Liver (tissue), 9 donors: Measurements from ENCODE around the gene CHAMP1. TPM values are rescaled to one million over a fixed set of nuclear protein-coding genes. Genes with fewer than 3 reads are reported as not detected.
"Not testable (repeated sequence)": the region's sequence is repeated elsewhere in the genome, so short reads cannot be mapped to it uniquely, and the experiment has no call there.

Source experiments
- DNase-seq: peaks from one replicate; pipeline ENCODE4 v3.0.0-alpha.2; 2017; ENCODE audit warnings: low spot score
- H3K27ac ChIP-seq, 2 donors: one replicate each; pipeline ENCODE4 v1.7.0; 2013; ENCODE audit warnings: inconsistent platforms in 2 of 2, low read length in 2 of 2, control low read depth in 1 of 2, low read depth in 1 of 2, mild to moderate bottlenecking in 1 of 2
- H3K27me3 ChIP-seq, 4 donors: one replicate each; pipeline versions ENCODE4 v1.6.1 to v1.7.0; 2013; ENCODE audit warnings: low read length in 3 of 4, inconsistent platforms in 1 of 4, mild to moderate bottlenecking in 1 of 4, moderate library complexity in 1 of 4; ENCODE audit not compliant: control insufficient read depth in 4 of 4, insufficient read depth in 4 of 4
- H3K36me3 ChIP-seq, 4 donors: one replicate each; pipeline versions ENCODE4 v1.6.1 to v1.7.0; 2013; ENCODE audit warnings: low read length in 3 of 4, mild to moderate bottlenecking in 3 of 4, low read depth in 1 of 4, moderate library complexity in 1 of 4; ENCODE audit not compliant: control insufficient read depth in 4 of 4, insufficient read depth in 3 of 4
- H3K4me1 ChIP-seq, 4 donors: one replicate each; pipeline versions ENCODE4 v1.6.1 to v1.7.0; 2013; ENCODE audit warnings: low read length in 3 of 4, mild to moderate bottlenecking in 3 of 4, moderate library complexity in 1 of 4; ENCODE audit not compliant: control insufficient read depth in 4 of 4, insufficient read depth in 4 of 4
- H3K4me3 ChIP-seq, 3 donors: one replicate each; pipeline versions ENCODE4 v1.6.1 to v1.7.0; 2013; ENCODE audit warnings: low read length in 3 of 3, control low read depth in 1 of 3, low read depth in 1 of 3, mild to moderate bottlenecking in 1 of 3
- H3K9ac ChIP-seq, 2 donors: one replicate each; pipeline ENCODE4 v1.7.0; 2013; ENCODE audit warnings: low read length in 2 of 2, mild to moderate bottlenecking in 2 of 2, moderate library complexity in 2 of 2, control low read depth in 1 of 2, low read depth in 1 of 2
- H3K9me3 ChIP-seq, 4 donors: one replicate each; pipeline versions ENCODE4 v1.6.1 to v1.7.0; 2013; ENCODE audit warnings: low read length in 3 of 4; ENCODE audit not compliant: control insufficient read depth in 4 of 4
- EGR1 ChIP-seq, 2 donors: IDR thresholded peaks; 2 replicates each; pipeline ENCODE4 v1.6.1; 2016 to 2018; ENCODE audit warnings: antibody characterized with exemption in 2 of 2, low read depth in 2 of 2
- FOXA1 ChIP-seq: IDR thresholded peaks from 2 replicates; pipeline ENCODE4 v1.6.1; 2016; ENCODE audit warnings: antibody characterized with exemption
- FOXA2 ChIP-seq: IDR thresholded peaks from 2 replicates; pipeline ENCODE4 v1.6.1; 2016; ENCODE audit warnings: antibody characterized with exemption
- GABPA ChIP-seq, 2 donors: IDR thresholded peaks in 1 of 2; conservative IDR thresholded peaks in 1 of 2; 2 replicates each; pipeline ENCODE4 v1.6.1; 2016; ENCODE audit warnings: antibody characterized with exemption in 2 of 2, mild to moderate bottlenecking in 1 of 2, moderate library complexity in 1 of 2
- HNF4A ChIP-seq, 2 donors: conservative IDR thresholded peaks; 2 replicates each; pipeline ENCODE4 v1.6.1; 2016; ENCODE audit warnings: antibody characterized with exemption in 2 of 2, mild to moderate bottlenecking in 2 of 2
- HNF4G ChIP-seq: IDR thresholded peaks from 2 replicates; pipeline ENCODE4 v1.6.1; 2016; ENCODE audit warnings: antibody characterized with exemption
- JUND ChIP-seq, 2 donors: IDR thresholded peaks; 2 replicates each; pipeline ENCODE4 v1.6.1; 2016; ENCODE audit warnings: antibody characterized with exemption in 2 of 2
- NR2F2 ChIP-seq: IDR thresholded peaks from 2 replicates; pipeline ENCODE4 v1.6.1; 2016; ENCODE audit warnings: antibody characterized with exemption
- RAD21 ChIP-seq, 2 donors: IDR thresholded peaks; 2 replicates each; pipeline ENCODE4 v1.6.1; 2016; ENCODE audit warnings: antibody characterized with exemption in 2 of 2, mild to moderate bottlenecking in 2 of 2
- RXRA ChIP-seq, 2 donors: IDR thresholded peaks; 2 replicates each; pipeline ENCODE4 v1.6.1; 2017 to 2018; ENCODE audit warnings: antibody characterized with exemption in 2 of 2, mild to moderate bottlenecking in 1 of 2
- SP1 ChIP-seq: IDR thresholded peaks from 2 replicates; pipeline ENCODE4 v1.6.1; 2018; ENCODE audit warnings: antibody characterized with exemption, mild to moderate bottlenecking
- TAF1 ChIP-seq: conservative IDR thresholded peaks from 2 replicates; pipeline ENCODE4 v1.6.1; 2016; ENCODE audit warnings: antibody characterized with exemption, mild to moderate bottlenecking
- YY1 ChIP-seq: IDR thresholded peaks from 2 replicates; pipeline ENCODE4 v1.6.1; 2016; ENCODE audit warnings: antibody characterized with exemption, mild to moderate bottlenecking
- WGBS: extraction: QIAGEN DNeasy Blood & Tissue Kit; methylation state at CpG from one replicate; pipeline ENCODE4 v1.1.7; 2013; 5-methylcytosine and 5-hydroxymethylcytosine counted together
- polyA plus RNA-seq, 2 donors: library from polyadenylated mRNA; stranded (reverse) in 1 of 2; unstranded in 1 of 2; fragments of 200-250 nt in 1 of 2; fragments of >200 nt in 1 of 2; fragmentation: Nextera tagmentation in 1 of 2; extraction: Ambion mirVana in 1 of 2; gene quantifications; one replicate each; pipeline versions ENCODE4 v1.2.1 to v1.2.3, GENCODE V29; 2013 to 2015
- total RNA-seq, 2 donors: library from RNA; depleted of rRNA; stranded (reverse); fragments of >200 nt; gene quantifications; one replicate each; pipeline ENCODE4 v1.2.3, GENCODE V29; 2014
- TF ChIP-seq, protein P1 (sequence below): fragments of 150-350 bp; IDR thresholded peaks from 2 replicates; pipeline ENCODE4 v1.5.1; 2017; ENCODE audit warnings: improper control_type of control experiment, low read depth, low read length; ENCODE audit not compliant: missing input control
- TF ChIP-seq, protein P2 (sequence below): IDR thresholded peaks from 2 replicates; pipeline ENCODE4 v1.6.1; 2016; ENCODE audit warnings: antibody characterized with exemption, mild to moderate bottlenecking
- donor health status: healthy.
- donor health status: healthy.
- donor health status: healthy.
- donor health status: healthy.
- donor health status: healthy.

CHAMP1 gene
- total and polyA plus RNA-seq, 4 donors: 6.2 to 15.1 (median 7.8) TPM

DNA sequence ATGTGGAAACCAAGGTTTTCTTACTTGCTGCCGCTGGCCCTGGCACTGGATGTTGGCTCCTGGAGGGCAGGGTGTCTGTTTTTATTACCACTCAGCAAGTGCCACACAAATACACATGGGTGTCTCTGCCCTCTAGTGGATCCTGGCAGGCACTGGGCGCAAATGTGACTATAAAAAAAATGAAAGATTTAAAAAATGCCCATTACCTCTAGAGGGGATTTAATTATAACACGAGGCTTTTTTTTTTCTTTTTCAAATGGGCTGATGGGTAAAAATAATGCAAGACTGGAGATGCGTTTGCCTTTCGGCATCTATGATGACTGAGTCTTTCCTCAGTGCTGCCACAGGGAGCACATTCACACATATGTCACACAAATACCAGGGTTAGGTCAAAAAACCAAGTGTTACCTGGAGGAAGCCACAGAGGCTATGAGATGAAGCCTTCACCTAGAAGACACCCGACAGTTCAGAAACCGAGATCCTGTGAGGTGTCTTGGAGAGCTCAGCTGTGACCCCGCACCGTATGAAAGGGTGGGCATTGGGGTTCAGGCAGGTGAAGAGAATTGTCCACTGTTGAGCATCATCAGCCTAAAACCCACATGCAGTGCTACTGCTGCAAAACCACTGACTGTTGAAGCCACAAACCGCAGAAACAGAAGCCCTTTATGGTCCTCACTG is 25.7 kb downstream of the CHAMP1 start:
- Histone ChIP-seq H3K27me3 (no peaks in the 10 kb centered on the region), H3K4me1 (no peaks in the 10 kb centered on the region), H3K4me3 (no peak overlapping the region), H3K36me3 (no peaks in the 10 kb centered on the region), H3K27ac (no peak overlapping the region), H3K9me3 (no peaks in the 10 kb centered on the region), H3K9ac (no peak overlapping the region)
- no peak for TF ChIP-seq RXRA (IDR thresholded peaks at IDR 0.05)
- TF ChIP-seq SP1: no peak
- TF ChIP-seq HNF4A (conservative IDR thresholded peaks at IDR 0.05): peak in 1 of 2 donors; percentile 4
- TF ChIP-seq, protein P1, sequence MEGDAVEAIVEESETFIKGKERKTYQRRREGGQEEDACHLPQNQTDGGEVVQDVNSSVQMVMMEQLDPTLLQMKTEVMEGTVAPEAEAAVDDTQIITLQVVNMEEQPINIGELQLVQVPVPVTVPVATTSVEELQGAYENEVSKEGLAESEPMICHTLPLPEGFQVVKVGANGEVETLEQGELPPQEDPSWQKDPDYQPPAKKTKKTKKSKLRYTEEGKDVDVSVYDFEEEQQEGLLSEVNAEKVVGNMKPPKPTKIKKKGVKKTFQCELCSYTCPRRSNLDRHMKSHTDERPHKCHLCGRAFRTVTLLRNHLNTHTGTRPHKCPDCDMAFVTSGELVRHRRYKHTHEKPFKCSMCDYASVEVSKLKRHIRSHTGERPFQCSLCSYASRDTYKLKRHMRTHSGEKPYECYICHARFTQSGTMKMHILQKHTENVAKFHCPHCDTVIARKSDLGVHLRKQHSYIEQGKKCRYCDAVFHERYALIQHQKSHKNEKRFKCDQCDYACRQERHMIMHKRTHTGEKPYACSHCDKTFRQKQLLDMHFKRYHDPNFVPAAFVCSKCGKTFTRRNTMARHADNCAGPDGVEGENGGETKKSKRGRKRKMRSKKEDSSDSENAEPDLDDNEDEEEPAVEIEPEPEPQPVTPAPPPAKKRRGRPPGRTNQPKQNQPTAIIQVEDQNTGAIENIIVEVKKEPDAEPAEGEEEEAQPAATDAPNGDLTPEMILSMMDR: peak; percentile 77
- TF ChIP-seq YY1: peak; percentile 43
- peak; percentile 84 to 86 for TF ChIP-seq RAD21 (IDR thresholded peaks at IDR 0.05)
- no peak for TF ChIP-seq GABPA (IDR thresholded peaks at IDR 0.05 in 1 of 2, conservative IDR thresholded peaks at IDR 0.05 in 1 of 2)
- TF ChIP-seq NR2F2: no peak
- TF ChIP-seq FOXA2: no peak
- no peak for TF ChIP-seq JUND (IDR thresholded peaks at IDR 0.05)
- no peak for TF ChIP-seq TAF1
- no peak for TF ChIP-seq EGR1 (IDR thresholded peaks at IDR 0.05; ENCODE audit: low read depth in 2 of 2)
- no peak for TF ChIP-seq FOXA1
- TF ChIP-seq, protein P2, sequence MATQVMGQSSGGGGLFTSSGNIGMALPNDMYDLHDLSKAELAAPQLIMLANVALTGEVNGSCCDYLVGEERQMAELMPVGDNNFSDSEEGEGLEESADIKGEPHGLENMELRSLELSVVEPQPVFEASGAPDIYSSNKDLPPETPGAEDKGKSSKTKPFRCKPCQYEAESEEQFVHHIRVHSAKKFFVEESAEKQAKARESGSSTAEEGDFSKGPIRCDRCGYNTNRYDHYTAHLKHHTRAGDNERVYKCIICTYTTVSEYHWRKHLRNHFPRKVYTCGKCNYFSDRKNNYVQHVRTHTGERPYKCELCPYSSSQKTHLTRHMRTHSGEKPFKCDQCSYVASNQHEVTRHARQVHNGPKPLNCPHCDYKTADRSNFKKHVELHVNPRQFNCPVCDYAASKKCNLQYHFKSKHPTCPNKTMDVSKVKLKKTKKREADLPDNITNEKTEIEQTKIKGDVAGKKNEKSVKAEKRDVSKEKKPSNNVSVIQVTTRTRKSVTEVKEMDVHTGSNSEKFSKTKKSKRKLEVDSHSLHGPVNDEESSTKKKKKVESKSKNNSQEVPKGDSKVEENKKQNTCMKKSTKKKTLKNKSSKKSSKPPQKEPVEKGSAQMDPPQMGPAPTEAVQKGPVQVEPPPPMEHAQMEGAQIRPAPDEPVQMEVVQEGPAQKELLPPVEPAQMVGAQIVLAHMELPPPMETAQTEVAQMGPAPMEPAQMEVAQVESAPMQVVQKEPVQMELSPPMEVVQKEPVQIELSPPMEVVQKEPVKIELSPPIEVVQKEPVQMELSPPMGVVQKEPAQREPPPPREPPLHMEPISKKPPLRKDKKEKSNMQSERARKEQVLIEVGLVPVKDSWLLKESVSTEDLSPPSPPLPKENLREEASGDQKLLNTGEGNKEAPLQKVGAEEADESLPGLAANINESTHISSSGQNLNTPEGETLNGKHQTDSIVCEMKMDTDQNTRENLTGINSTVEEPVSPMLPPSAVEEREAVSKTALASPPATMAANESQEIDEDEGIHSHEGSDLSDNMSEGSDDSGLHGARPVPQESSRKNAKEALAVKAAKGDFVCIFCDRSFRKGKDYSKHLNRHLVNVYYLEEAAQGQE: no peak
- DNase-seq: no peak
- WGBS: 43% methylated on average over 10 of the region's 10 CpGs

DNA sequence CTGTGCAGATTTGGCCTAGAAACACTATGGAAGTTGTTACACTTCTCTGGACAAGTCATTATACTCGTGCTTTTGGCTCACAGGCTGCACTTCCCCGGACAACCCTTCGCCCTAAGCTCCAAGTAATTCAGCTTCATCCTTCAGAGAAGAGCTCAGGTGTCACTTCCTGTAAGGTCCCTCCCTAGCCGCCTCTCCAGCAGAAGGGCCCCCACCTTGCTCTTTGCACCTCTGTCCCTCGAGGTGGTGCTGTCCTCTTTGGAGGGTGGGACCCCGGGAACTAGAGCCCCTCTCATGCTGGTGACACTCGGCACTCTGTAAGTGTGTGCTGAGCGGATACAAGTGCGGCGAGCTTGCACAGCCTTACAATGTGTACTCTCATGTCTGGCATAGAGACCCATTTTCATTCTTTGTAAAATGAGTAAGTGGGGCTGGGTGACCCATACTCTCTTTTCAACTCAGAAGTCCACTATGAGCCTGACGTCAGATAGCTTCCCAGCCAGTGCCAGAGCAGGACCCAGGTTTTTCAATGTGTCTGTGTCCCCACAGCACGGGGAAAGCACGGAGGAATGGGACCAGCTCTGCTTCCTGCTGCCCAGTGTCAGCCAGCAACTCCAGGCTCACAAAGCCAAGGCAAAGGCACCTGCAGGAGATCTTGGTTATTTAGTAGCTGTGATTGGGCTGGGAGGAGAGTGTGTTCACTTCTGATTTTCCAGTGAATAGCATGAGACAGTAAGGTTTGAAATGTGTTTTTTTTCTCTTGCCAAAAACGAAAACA is 26.9 kb downstream of the CHAMP1 start:
- H3K4me1 ChIP-seq: no peaks in the 10 kb centered on the region
- WGBS: 79% methylated on average over 14 of the region's 14 CpGs
- H3K27me3 ChIP-seq: no peaks in the 10 kb centered on the region
- TF ChIP-seq RXRA (IDR thresholded peaks at IDR 0.05) (no peak), TAF1 (no peak), RAD21 (IDR thresholded peaks at IDR 0.05) (no peak), FOXA1 (no peak), HNF4A (conservative IDR thresholded peaks at IDR 0.05) (no peak), NR2F2 (no peak), FOXA2 (no peak), HNF4G (no peak), SP1 (no peak)
- TF ChIP-seq, protein P2: no peak
- TF ChIP-seq, protein P1: no peak
- no peaks in the 10 kb centered on the region for H3K9me3 ChIP-seq
- no peak for DNase-seq
- no peaks in the 10 kb centered on the region for H3K36me3 ChIP-seq
- no peak overlapping the region for H3K27ac ChIP-seq
- no peak overlapping the region for H3K4me3 ChIP-seq
- H3K9ac ChIP-seq: no peak overlapping the region

DNA sequence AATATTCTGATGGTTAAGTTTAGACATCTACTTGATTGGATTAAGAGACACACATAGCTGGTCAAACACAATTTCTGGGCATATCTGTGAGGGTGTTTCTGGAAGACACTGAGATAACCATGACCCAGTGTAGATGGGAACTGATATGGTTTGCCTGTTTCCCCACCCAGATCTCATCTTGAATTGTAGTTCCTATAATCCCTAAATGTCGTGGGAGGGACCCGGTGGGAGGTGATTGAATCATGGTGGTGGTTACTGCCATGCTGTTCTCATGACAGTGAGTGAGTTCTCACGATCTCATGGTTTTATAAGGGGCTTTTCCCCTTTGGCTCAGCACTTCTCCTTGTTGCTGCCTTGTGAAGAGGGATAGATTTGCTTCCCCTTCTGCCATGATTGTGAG is 33.0 kb downstream of the CHAMP1 start:
- H3K9me3 ChIP-seq, DNase-seq, H3K27ac ChIP-seq, H3K4me3 ChIP-seq, H3K9ac ChIP-seq, H3K36me3 ChIP-seq, H3K4me1 ChIP-seq, H3K27me3 ChIP-seq: not testable (repeated sequence)
- 54% methylated on average over 3 of the region's 3 CpGs for WGBS
